ENCODE results near the gene MRPL46. TPM values are rescaled to one million over a fixed set of nuclear protein-coding genes. Genes with fewer than 3 reads are reported as not detected.

The MRPL46 gene
- total RNA-seq, 1 experiment from 2014 or later = 30.5 TPM

DNA sequence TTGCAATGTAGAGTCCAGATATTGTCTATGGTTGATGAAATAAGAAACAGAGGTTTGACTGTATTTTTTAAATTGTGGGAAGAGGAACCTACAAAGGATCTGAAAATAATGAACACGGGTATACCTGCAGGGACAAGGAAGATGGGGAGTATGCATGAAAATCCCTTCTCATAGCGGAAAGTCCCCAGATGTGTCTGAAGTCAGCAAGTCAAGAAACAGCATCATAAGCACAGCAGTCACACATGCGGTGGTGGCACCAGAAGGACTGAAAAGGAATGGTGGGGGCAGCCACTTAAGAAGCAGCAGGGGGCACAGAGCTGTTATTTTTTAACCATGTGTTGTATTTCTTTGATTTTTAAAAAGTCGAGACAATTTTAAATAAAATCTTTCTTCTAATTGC, 5.0 kb upstream of the MRPL46 start:
- H3K27ac ChIP-seq (ENCODE audit: low read depth, low read length) = no peak overlapping the region
- no peaks in the 10 kb centered on the region for H3K27me3 ChIP-seq (ENCODE audit: insufficient read depth, low read length)
- no peak overlapping the region for H3K9ac ChIP-seq (ENCODE audit: low read length)
- H3K79me2 ChIP-seq (ENCODE audit: insufficient read depth, low read length) = peaks cover 27% of the 10 kb centered on the region
- no peak for ATAC-seq
- H3K36me3 ChIP-seq (ENCODE audit: control insufficient read depth in 1 of 2, insufficient read depth in 2 of 2, low read length in 2 of 2) = peaks cover 5 to 12% of the 10 kb centered on the region in 2 experiments; a peak in 3 of 4 replicates
- H4K20me1 ChIP-seq (ENCODE audit: insufficient read depth) = no peaks in the 10 kb centered on the region; the same call in 1 of the 2 replicates
- no TSS peak for BruUV-seq (replicated peaks)
- no peaks in the 10 kb centered on the region for H3K9me2 ChIP-seq (ENCODE audit: insufficient read depth)
- POLR2A ChIA-PET = no interaction called here
- H3K9me3 ChIP-seq (ENCODE audit: control insufficient read depth in 1 of 2, insufficient read depth in 1 of 2, low read depth in 1 of 2, low read length in 2 of 2) = no peaks in the 10 kb centered on the region
- RAD21 ChIA-PET (ENCODE audit: low non-redundant PET in 1 of 2, low total read pairs in 2 of 2, uncharacterized antibody in 2 of 2, unreplicated experiment in 2 of 2) = no interaction called here
- TF ChIP-seq POLR2AphosphoS5 (IDR thresholded peaks at IDR 0.05; ENCODE audit: low read depth, low read length) (no peak), EZH2phosphoT487 (IDR thresholded peaks at IDR 0.05; ENCODE audit: borderline replicate concordance) (no peak), ZFX (IDR thresholded peaks at IDR 0.05) (no peak), SP1 (IDR thresholded peaks at IDR 0.05; ENCODE audit: low read depth) (no peak), YY1 (IDR thresholded peaks at IDR 0.05; ENCODE audit: extremely low read depth, insufficient replicate concordance, low read depth, low read length) (no peak), TCF7L2 (IDR thresholded peaks at IDR 0.05; ENCODE audit: borderline replicate concordance, extremely low read depth, insufficient read depth, insufficient read length) (no peak), ZNF274 (IDR thresholded peaks at IDR 0.05; ENCODE audit: low read depth, low read length) (no peak), ZBTB33 (IDR thresholded peaks at IDR 0.05; ENCODE audit: extremely low read depth, insufficient replicate concordance, low read length) (no peak), MAX (IDR thresholded peaks at IDR 0.05) (no peak), EZH2 (IDR thresholded peaks at IDR 0.05) (no peak)
- intact Hi-C loops (cut with micrococcal nuclease) = no loop called here
- no peak overlapping the region for H2AFZ ChIP-seq (ENCODE audit: low read depth, low read length, poor library complexity, severe bottlenecking)
- peaks cover 4 to 6% of the 10 kb centered on the region in 2 experiments; a peak in 3 of 4 replicates for H3K4me1 ChIP-seq (ENCODE audit: control insufficient read depth in 1 of 2, insufficient read depth in 2 of 2, low read length in 2 of 2)
- H3K4me2 ChIP-seq (ENCODE audit: low read length) = no peak overlapping the region
- DNase-seq (ENCODE audit: low read depth, low spot score) = no peak
- H3K4me3 ChIP-seq (replicated peaks in 1 of 2; ENCODE audit: low read depth in 1 of 2, low read length in 2 of 2) = no peak overlapping the region
- CTCF ChIA-PET = no interaction called here

Measured in HCT116 (cell line).